Epithelial cell of proximal tubule (primary cell): Measurements from ENCODE around the gene CARS2. TPM values are rescaled to one million over a fixed set of nuclear protein-coding genes. Genes with fewer than 3 reads are reported as not detected.
"Not testable (repeated sequence)": the region's sequence is repeated elsewhere in the genome, so short reads cannot be mapped to it uniquely, and the experiment has no call there.

Experiments
- DNase-seq: peaks from one replicate; pipeline ENCODE4 v3.0.0-alpha.2; 2011; ENCODE audit warnings: low read depth
- H3K4me3 ChIP-seq: 2 replicates; pipeline ENCODE4 v1.5.1; 2011; ENCODE audit warnings: low read depth, mild to moderate bottlenecking, low read length
- total RNA-seq: library from RNA; depleted of rRNA; stranded (reverse); fragments of >200 nt; gene quantifications from 2 replicates; pipeline ENCODE4 v1.2.3, GENCODE V29; 2015
- TF ChIP-seq, protein P1 (sequence below): conservative IDR thresholded peaks from 2 replicates; pipeline ENCODE4 v1.5.1; 2012; ENCODE audit warnings: low read depth, mild to moderate bottlenecking, low read length

Gene CARS2
- total RNA-seq, 1 donor from 2014 or later: 28.5 TPM

DNA sequence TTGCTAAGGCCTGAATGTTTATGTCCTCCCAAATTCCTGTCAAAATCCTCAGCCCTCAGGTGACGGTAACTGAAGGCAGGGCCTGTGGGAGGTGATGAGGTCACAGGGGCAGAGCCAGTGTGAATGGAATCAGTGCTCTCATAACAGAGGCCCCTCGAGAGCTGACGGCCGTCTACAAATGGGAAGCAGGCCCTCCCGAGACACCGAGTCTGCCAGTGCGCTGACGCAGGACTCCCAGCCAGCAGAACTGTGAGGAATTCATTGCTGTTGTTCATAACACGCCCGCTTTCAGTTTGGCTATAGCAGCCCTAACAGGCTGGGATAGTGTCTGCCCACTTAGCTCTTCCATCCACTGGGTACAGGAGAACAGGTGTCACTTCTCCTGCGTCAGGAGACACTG, 41.2 kb downstream of the CARS2 start:
- TF ChIP-seq, protein P1, sequence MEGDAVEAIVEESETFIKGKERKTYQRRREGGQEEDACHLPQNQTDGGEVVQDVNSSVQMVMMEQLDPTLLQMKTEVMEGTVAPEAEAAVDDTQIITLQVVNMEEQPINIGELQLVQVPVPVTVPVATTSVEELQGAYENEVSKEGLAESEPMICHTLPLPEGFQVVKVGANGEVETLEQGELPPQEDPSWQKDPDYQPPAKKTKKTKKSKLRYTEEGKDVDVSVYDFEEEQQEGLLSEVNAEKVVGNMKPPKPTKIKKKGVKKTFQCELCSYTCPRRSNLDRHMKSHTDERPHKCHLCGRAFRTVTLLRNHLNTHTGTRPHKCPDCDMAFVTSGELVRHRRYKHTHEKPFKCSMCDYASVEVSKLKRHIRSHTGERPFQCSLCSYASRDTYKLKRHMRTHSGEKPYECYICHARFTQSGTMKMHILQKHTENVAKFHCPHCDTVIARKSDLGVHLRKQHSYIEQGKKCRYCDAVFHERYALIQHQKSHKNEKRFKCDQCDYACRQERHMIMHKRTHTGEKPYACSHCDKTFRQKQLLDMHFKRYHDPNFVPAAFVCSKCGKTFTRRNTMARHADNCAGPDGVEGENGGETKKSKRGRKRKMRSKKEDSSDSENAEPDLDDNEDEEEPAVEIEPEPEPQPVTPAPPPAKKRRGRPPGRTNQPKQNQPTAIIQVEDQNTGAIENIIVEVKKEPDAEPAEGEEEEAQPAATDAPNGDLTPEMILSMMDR: no peak
- H3K4me3 ChIP-seq: no peak overlapping the region
- DNase-seq: no peak

DNA sequence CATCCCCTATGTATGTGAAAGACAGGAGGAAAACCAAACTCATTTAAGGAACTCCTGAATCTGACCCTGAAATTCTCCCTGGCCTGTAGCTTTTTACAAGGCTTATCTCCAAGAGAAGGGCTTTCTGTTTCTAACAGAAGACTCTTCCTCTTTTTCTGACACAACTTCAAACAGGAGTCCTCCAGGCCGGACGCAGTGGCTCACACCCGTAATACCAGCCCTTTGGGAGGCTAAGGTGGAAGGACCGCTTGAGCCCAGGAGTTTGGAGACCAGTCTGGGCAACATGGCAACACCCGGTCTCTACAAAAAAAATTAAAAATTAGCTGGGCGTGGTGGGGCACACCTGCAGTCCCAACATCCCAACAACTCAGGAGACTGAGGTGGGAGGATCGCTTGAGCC, 41.9 kb downstream of the CARS2 start:
- H3K4me3 ChIP-seq: no peak overlapping the region
- TF ChIP-seq, protein P1: no peak
- no peak for DNase-seq

DNA sequence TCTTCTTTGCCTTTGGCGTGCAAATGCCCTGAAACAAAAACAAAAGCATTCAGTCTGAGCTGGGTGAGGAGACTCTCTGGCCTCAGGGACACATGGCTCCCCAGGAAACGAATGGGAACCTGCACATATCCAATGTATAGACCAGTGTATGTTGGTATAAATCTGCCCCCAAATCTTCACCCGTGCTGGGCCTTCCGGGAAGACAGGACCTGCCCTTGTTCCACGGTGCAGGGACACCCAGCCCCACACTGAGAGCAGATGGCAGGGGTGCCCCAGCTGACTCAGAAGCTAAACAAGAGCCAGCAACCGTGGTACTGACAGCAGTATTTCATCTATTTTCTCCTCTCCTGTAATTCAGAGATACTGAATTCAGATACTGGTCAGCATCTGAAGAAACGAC, 42.4 kb downstream of the CARS2 start:
- no peak overlapping the region for H3K4me3 ChIP-seq
- TF ChIP-seq, protein P1: no peak
- no peak for DNase-seq

GRCh38 chr13:110662777-110663443, 43.0 kb downstream of the CARS2 start:
- no peak for DNase-seq
- no peak overlapping the region for H3K4me3 ChIP-seq
- TF ChIP-seq, protein P1: no peak

DNA sequence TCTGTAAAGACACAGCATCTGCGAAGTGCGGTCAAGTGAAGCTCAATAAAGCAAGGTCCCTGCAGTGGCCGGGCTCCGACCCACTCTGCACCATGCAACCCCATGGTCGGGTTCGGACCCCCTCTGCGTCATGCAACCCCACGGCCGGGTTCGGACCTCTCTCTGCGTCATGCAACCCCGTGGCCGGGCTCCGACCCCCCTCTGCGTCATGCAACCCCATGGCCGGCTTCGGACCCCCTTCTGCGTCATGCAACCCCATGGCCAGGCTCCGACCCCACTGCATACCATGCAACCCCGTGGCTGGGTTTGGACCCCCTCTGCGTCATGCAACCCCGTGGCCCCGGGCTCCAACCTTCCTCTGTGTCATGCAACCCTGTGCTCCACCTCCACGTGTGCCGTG, 43.8 kb downstream of the CARS2 start:
- no peak for DNase-seq
- TF ChIP-seq, protein P1: no peak
- H3K4me3 ChIP-seq: no peak overlapping the region

GRCh38 chr13:110661256-110661655, 44.7 kb downstream of the CARS2 start:
- no peak for DNase-seq
- H3K4me3 ChIP-seq: no peak overlapping the region
- TF ChIP-seq, protein P1: no peak

GRCh38 chr13:110658218-110658911, 47.6 kb downstream of the CARS2 start:
- not testable (repeated sequence) for DNase-seq, H3K4me3 ChIP-seq
